HCT116 (cell line): ENCODE data around the gene PARP12. TPM values are rescaled to one million over a fixed set of nuclear protein-coding genes. Genes with fewer than 3 reads are reported as not detected.

Experiments used
- ATAC-seq: fragments of 200-7000 bp; cut with Tn5 transposase; 2 replicates; pipeline ENCODE4 v1.9.1; 2020; ENCODE audit warnings: mild to moderate bottlenecking, moderate library complexity
- BruUV-seq: library from RNA; stranded (reverse); fragments of 400-500 nt; replicated peaks from 2 replicates; lab custom pipeline; 2021; lab: Mats Ljungman, UMichigan
- CTCF ChIA-PET: fragments of 300-600 bp; sonication (Branson Sonifier 250); formaldehyde crosslinking; loops from one replicate; lab custom pipeline; 2021; ENCODE audit warnings: antibody characterized with exemption; lab: Charles Lee
- POLR2A ChIA-PET: fragments of 300-600, 350-600 bp; sonication (Branson Sonifier 250); formaldehyde crosslinking; loops from one replicate; lab custom pipeline; 2021; ENCODE audit warnings: antibody characterized with exemption; lab: Charles Lee
- RAD21 ChIA-PET, 2 experiments: fragments of 300-600 bp; sonication (Branson Sonifier 250); formaldehyde crosslinking; loops; one replicate each; lab custom pipeline; 2023; ENCODE audit warnings: low total read pairs in 2 of 2; ENCODE audit not compliant: uncharacterized antibody in 2 of 2, unreplicated experiment in 2 of 2, low non-redundant PET in 1 of 2; lab: Charles Lee
- DNase-seq: peaks from one replicate; pipeline ENCODE4 v3.0.0-alpha.2; 2010; ENCODE audit warnings: low read depth, low spot score
- H2AFZ ChIP-seq: fragments of 200-600 bp; shearing (Covaris generic), sonication (generic); 2 replicates; pipeline ENCODE4 v1.6.1; 2017; ENCODE audit warnings: low read depth, mixed run types, mixed read lengths, antibody characterized with exemption, low read length; ENCODE audit not compliant: poor library complexity, severe bottlenecking
- H3K27ac ChIP-seq: 2 replicates; pipeline ENCODE4 v1.5.1; 2012; ENCODE audit warnings: low read depth, low read length
- H3K27me3 ChIP-seq: fragments of 200-600 bp; sonication (generic); 2 replicates; pipeline ENCODE4 v1.6.1; 2016; ENCODE audit warnings: mixed run types, low read length, mixed read lengths; ENCODE audit not compliant: insufficient read depth
- H3K36me3 ChIP-seq, 2 experiments: fragments of 200-500 bp in 1 of 2; fragments of 200-600 bp in 1 of 2; sonication (Bioruptor generic) in 1 of 2; sonication (generic) in 1 of 2; 2 replicates each; pipeline versions ENCODE4 v1.5.1 to v1.6.1; 2014 to 2016; ENCODE audit warnings: low read length in 2 of 2, inconsistent platforms in 1 of 2, mixed read lengths in 1 of 2, mixed run types in 1 of 2; ENCODE audit not compliant: insufficient read depth in 2 of 2, control insufficient read depth in 1 of 2
- H3K4me1 ChIP-seq, 2 experiments: fragments of 200-600 bp in 1 of 2; sonication (generic) in 1 of 2; 2 replicates each; pipeline versions ENCODE4 v1.5.1 to v1.6.1; 2012 to 2017; ENCODE audit warnings: low read length in 2 of 2, inconsistent platforms in 1 of 2, mild to moderate bottlenecking in 1 of 2, mixed read lengths in 1 of 2, mixed run types in 1 of 2, moderate library complexity in 1 of 2; ENCODE audit not compliant: insufficient read depth in 2 of 2, control insufficient read depth in 1 of 2
- H3K4me2 ChIP-seq: fragments of 200-600 bp; sonication (generic); 2 replicates; pipeline ENCODE4 v1.6.1; 2017; ENCODE audit warnings: mixed run types, low read length, mixed read lengths
- H3K4me3 ChIP-seq, 2 experiments: fragments of 200-600 bp in 1 of 2; sonication (generic) in 1 of 2; replicated peaks in 1 of 2; 2 replicates each; pipeline ENCODE4 v1.5.1; 2011 to 2016; ENCODE audit warnings: low read length in 2 of 2, control low read depth in 1 of 2, low read depth in 1 of 2, mild to moderate bottlenecking in 1 of 2, mixed read lengths in 1 of 2, mixed run types in 1 of 2
- H3K79me2 ChIP-seq: fragments of 200-600 bp; sonication (generic); 2 replicates; pipeline ENCODE4 v1.6.1; 2017; ENCODE audit warnings: mild to moderate bottlenecking, mixed run types, low read length, moderate library complexity, mixed read lengths; ENCODE audit not compliant: insufficient read depth
- H3K9ac ChIP-seq: fragments of 200-600 bp; sonication (generic); 2 replicates; pipeline ENCODE4 v1.6.1; 2016; ENCODE audit warnings: low read length, mixed read lengths
- H3K9me2 ChIP-seq: fragments of 200-600 bp; sonication (generic), shearing (Covaris generic); 2 replicates; pipeline ENCODE4 v1.6.1; 2017; ENCODE audit warnings: mixed run types, mild to moderate bottlenecking, moderate library complexity; ENCODE audit not compliant: insufficient read depth
- H3K9me3 ChIP-seq, 2 experiments: fragments of 200-500 bp in 1 of 2; fragments of 200-600 bp in 1 of 2; sonication (Bioruptor generic) in 1 of 2; sonication (generic) in 1 of 2; 2 replicates each; pipeline ENCODE4 v1.6.1; 2014 to 2017; ENCODE audit warnings: low read length in 2 of 2, mixed read lengths in 2 of 2, inconsistent platforms in 1 of 2, low read depth in 1 of 2, mild to moderate bottlenecking in 1 of 2, mixed run types in 1 of 2, moderate library complexity in 1 of 2; ENCODE audit not compliant: control insufficient read depth in 1 of 2, insufficient read depth in 1 of 2
- H4K20me1 ChIP-seq: fragments of 200-600 bp; sonication (generic), shearing (Covaris generic); 2 replicates; pipeline ENCODE4 v1.6.1; 2017; ENCODE audit warnings: mixed run types, mild to moderate bottlenecking, moderate library complexity; ENCODE audit not compliant: insufficient read depth
- CEBPB ChIP-seq: IDR thresholded peaks from 2 replicates; pipeline ENCODE4 v1.6.1; 2012; ENCODE audit warnings: low read depth
- CTCF ChIP-seq, 3 experiments: fragments of 200-600 bp in 1 of 3; sonication (generic) in 1 of 3; IDR thresholded peaks in 2 of 3; conservative IDR thresholded peaks in 1 of 3; 2 replicates each; pipeline ENCODE4 v1.5.1; 2012 to 2017; ENCODE audit warnings: low read depth in 2 of 3, low read length in 2 of 3, antibody characterized with exemption in 1 of 3, borderline replicate concordance in 1 of 3, control low read depth in 1 of 3, mild to moderate bottlenecking in 1 of 3, mixed read lengths in 1 of 3, mixed run types in 1 of 3, moderate library complexity in 1 of 3; ENCODE audit not compliant: insufficient read depth in 1 of 3
- EZH2 ChIP-seq: fragments of 200-600 bp; sonication (generic); IDR thresholded peaks from 2 replicates; pipeline ENCODE4 v1.6.1; 2017; ENCODE audit warnings: antibody characterized with exemption, mixed run types
- POLR2A ChIP-seq: IDR thresholded peaks from 2 replicates; pipeline ENCODE4 v1.7.0; 2011; ENCODE audit warnings: borderline replicate concordance; ENCODE audit not compliant: insufficient read depth, insufficient read length; ENCODE audit errors: extremely low read depth
- POLR2AphosphoS5 ChIP-seq: IDR thresholded peaks from 2 replicates; pipeline ENCODE4 v1.6.1; 2011; ENCODE audit warnings: mild to moderate bottlenecking, low read depth, low read length, moderate library complexity
- RAD21 ChIP-seq: IDR thresholded peaks from 2 replicates; pipeline ENCODE4 v1.6.1; 2012; ENCODE audit warnings: low read depth, mild to moderate bottlenecking
- SIN3A ChIP-seq: IDR thresholded peaks from 2 replicates; pipeline ENCODE4 v1.6.1; 2012; ENCODE audit warnings: low read depth
- TCF7L2 ChIP-seq: IDR thresholded peaks from 2 replicates; pipeline ENCODE4 v1.7.0; 2011; ENCODE audit warnings: borderline replicate concordance, inconsistent platforms; ENCODE audit not compliant: insufficient read depth, insufficient read length; ENCODE audit errors: extremely low read depth
- ZNF274 ChIP-seq: fragments of 200-500 bp; sonication (Bioruptor generic); IDR thresholded peaks from 2 replicates; pipeline ENCODE4 v1.6.1; 2014; ENCODE audit warnings: mild to moderate bottlenecking, low read depth, low read length, inconsistent platforms
- intact Hi-C: fragments of 100-400 bp; cut with micrococcal nuclease; formaldehyde crosslinking; loops from 2 replicates; pipeline ENCODE4 v1.10.0; 2022
- total RNA-seq: library from RNA; stranded (reverse); gene quantifications from one replicate; pipeline ENCODE4 v1.2.1, GENCODE V29; 2021; ENCODE audit not compliant: unreplicated experiment
- TF ChIP-seq, protein P1 (sequence below): IDR thresholded peaks from 2 replicates; pipeline ENCODE4 v1.6.1; 2012
- TF ChIP-seq, protein P2 (sequence below): IDR thresholded peaks from 2 replicates; pipeline ENCODE4 v1.6.1; 2011; ENCODE audit warnings: mild to moderate bottlenecking, low read length, moderate library complexity; ENCODE audit not compliant: insufficient replicate concordance; ENCODE audit errors: extremely low read depth
- TF ChIP-seq, protein P3 (sequence below): IDR thresholded peaks from 2 replicates; pipeline ENCODE4 v1.6.1; 2012

The PARP12 gene
- total RNA-seq, 1 experiment from 2014 or later, result 17.7 TPM

DNA sequence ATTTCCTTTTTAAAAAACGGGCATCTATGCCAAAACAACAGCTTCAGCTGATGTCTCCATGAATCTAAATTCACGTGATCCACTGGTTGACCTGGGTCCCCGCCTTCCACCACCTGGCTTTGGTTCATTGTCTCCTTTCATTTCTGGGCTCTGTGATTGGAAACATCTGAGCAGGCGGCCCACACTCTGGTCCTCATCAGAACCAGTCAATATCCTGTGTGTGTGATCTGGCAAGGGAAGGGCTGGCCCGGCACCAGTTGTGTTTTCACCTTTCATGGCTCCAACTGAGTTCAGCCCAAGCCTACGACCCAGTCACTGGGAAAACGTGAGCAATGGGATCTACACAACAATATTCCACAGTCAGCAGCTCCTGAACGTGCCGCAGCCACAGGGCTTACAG is 46.2 kb downstream of the PARP12 start:
- no peak overlapping the region for H3K27ac ChIP-seq
- no peaks in the 10 kb centered on the region for H3K79me2 ChIP-seq
- DNase-seq, result no peak
- TF ChIP-seq POLR2A, result no peak
- TF ChIP-seq, protein P1, sequence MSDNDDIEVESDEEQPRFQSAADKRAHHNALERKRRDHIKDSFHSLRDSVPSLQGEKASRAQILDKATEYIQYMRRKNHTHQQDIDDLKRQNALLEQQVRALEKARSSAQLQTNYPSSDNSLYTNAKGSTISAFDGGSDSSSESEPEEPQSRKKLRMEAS, result no peak
- no peak for TF ChIP-seq ZNF274
- TF ChIP-seq EZH2, result no peak
- TF ChIP-seq CEBPB, result no peak
- no peak for TF ChIP-seq SIN3A
- no peak for TF ChIP-seq TCF7L2
- TF ChIP-seq, protein P2, sequence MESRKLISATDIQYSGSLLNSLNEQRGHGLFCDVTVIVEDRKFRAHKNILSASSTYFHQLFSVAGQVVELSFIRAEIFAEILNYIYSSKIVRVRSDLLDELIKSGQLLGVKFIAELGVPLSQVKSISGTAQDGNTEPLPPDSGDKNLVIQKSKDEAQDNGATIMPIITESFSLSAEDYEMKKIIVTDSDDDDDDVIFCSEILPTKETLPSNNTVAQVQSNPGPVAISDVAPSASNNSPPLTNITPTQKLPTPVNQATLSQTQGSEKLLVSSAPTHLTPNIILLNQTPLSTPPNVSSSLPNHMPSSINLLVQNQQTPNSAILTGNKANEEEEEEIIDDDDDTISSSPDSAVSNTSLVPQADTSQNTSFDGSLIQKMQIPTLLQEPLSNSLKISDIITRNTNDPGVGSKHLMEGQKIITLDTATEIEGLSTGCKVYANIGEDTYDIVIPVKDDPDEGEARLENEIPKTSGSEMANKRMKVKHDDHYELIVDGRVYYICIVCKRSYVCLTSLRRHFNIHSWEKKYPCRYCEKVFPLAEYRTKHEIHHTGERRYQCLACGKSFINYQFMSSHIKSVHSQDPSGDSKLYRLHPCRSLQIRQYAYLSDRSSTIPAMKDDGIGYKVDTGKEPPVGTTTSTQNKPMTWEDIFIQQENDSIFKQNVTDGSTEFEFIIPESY, result no peak
- TF ChIP-seq POLR2AphosphoS5, result no peak
- TF ChIP-seq RAD21, result no peak
- TF ChIP-seq, protein P3, sequence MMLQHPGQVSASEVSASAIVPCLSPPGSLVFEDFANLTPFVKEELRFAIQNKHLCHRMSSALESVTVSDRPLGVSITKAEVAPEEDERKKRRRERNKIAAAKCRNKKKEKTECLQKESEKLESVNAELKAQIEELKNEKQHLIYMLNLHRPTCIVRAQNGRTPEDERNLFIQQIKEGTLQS, result no peak
- no peak for TF ChIP-seq CTCF (IDR thresholded peaks at IDR 0.05 in 2 of 3, conservative IDR thresholded peaks at IDR 0.05 in 1 of 3; ENCODE audit: borderline replicate concordance in 1 of 3, insufficient read depth in 1 of 3, low read depth in 2 of 3, low read length in 2 of 3)
- H3K9me3 ChIP-seq, result no peaks in the 10 kb centered on the region
- intact Hi-C loops, result no loop called here
- H2AFZ ChIP-seq, result no peak overlapping the region
- H3K4me3 ChIP-seq, result no peak overlapping the region
- POLR2A ChIA-PET, result no interaction called here
- H3K4me2 ChIP-seq, result no peak overlapping the region
- no peak for ATAC-seq
- RAD21 ChIA-PET, result no interaction called here
- H3K9ac ChIP-seq, result no peak overlapping the region
- no peaks in the 10 kb centered on the region for H3K27me3 ChIP-seq
- no peaks in the 10 kb centered on the region for H3K4me1 ChIP-seq
- CTCF ChIA-PET, result no interaction called here
- no peaks in the 10 kb centered on the region for H4K20me1 ChIP-seq
- no peaks in the 10 kb centered on the region for H3K36me3 ChIP-seq
- H3K9me2 ChIP-seq, result no peaks in the 10 kb centered on the region
- BruUV-seq, result no TSS peak
